ENCODE data around the gene MACROD2.

DNA sequence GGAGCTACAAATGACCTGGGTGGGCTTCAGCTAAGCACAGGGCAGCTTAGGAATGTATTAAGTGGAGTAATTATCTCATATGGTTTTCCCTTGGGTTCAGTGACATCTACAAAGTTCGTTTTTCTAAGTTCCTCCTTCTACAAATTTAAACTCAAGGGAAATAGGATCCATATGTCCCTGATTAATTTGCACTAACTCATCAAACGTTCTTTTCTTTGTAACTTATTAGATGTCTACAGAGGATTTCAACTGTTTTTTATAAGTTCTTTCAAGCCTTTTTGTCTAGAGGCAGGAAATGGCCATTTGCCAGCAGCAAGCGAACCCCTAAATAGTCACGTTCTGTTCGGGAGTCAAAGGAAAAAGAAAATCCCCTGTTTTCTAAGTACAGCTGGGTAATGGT, 1517.6 kb downstream of the MACROD2 start:
- TF ChIP-seq, protein P1, sequence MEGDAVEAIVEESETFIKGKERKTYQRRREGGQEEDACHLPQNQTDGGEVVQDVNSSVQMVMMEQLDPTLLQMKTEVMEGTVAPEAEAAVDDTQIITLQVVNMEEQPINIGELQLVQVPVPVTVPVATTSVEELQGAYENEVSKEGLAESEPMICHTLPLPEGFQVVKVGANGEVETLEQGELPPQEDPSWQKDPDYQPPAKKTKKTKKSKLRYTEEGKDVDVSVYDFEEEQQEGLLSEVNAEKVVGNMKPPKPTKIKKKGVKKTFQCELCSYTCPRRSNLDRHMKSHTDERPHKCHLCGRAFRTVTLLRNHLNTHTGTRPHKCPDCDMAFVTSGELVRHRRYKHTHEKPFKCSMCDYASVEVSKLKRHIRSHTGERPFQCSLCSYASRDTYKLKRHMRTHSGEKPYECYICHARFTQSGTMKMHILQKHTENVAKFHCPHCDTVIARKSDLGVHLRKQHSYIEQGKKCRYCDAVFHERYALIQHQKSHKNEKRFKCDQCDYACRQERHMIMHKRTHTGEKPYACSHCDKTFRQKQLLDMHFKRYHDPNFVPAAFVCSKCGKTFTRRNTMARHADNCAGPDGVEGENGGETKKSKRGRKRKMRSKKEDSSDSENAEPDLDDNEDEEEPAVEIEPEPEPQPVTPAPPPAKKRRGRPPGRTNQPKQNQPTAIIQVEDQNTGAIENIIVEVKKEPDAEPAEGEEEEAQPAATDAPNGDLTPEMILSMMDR (IDR thresholded peaks at IDR 0.05) = no peak
- no peak for TF ChIP-seq POLR2A (IDR thresholded peaks at IDR 0.05)
